Epithelial cell of esophagus (primary cell): ENCODE results near the gene BTN1A1.
"Not testable (repeated sequence)": the region's sequence is repeated elsewhere in the genome, so short reads cannot be mapped to it uniquely, and the experiment has no call there.

ENCODE experiments used
- DNase-seq: peaks from one replicate; pipeline ENCODE4 v3.0.0; 2010; ENCODE audit warnings: low read depth
- H3K4me3 ChIP-seq: 2 replicates; pipeline ENCODE4 v1.5.1; 2011; ENCODE audit warnings: mild to moderate bottlenecking, low read length, control low read depth
- TF ChIP-seq, protein P1 (sequence below): IDR thresholded peaks from 2 replicates; pipeline ENCODE4 v1.5.1; 2011; ENCODE audit warnings: low read depth, mild to moderate bottlenecking, low read length, control low read depth, inconsistent platforms; ENCODE audit not compliant: insufficient read depth; ENCODE audit errors: missing control alignments

Gene BTN1A1

DNA sequence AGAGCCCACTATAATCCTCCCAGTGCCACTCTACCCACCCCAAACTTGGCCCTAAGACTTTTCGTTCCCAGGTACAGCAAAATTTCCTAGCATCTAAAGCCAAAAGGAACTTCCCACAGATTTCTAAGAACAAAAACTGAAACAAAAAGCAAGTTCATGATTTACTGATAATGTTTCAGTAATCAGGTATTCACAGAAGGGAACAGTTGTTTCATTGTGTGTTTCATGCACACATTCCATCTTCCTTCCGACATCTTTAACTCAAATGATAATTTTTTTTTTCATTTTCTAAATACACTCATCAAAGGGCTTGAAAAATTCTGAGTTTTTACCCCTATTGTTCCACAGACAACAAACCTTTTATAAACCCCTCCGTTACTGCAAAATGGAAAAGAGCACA lies 6.0 kb upstream of the BTN1A1 start:
- TF ChIP-seq, protein P1, sequence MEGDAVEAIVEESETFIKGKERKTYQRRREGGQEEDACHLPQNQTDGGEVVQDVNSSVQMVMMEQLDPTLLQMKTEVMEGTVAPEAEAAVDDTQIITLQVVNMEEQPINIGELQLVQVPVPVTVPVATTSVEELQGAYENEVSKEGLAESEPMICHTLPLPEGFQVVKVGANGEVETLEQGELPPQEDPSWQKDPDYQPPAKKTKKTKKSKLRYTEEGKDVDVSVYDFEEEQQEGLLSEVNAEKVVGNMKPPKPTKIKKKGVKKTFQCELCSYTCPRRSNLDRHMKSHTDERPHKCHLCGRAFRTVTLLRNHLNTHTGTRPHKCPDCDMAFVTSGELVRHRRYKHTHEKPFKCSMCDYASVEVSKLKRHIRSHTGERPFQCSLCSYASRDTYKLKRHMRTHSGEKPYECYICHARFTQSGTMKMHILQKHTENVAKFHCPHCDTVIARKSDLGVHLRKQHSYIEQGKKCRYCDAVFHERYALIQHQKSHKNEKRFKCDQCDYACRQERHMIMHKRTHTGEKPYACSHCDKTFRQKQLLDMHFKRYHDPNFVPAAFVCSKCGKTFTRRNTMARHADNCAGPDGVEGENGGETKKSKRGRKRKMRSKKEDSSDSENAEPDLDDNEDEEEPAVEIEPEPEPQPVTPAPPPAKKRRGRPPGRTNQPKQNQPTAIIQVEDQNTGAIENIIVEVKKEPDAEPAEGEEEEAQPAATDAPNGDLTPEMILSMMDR, result no peak
- H3K4me3 ChIP-seq, result no peak overlapping the region
- no peak for DNase-seq

DNA sequence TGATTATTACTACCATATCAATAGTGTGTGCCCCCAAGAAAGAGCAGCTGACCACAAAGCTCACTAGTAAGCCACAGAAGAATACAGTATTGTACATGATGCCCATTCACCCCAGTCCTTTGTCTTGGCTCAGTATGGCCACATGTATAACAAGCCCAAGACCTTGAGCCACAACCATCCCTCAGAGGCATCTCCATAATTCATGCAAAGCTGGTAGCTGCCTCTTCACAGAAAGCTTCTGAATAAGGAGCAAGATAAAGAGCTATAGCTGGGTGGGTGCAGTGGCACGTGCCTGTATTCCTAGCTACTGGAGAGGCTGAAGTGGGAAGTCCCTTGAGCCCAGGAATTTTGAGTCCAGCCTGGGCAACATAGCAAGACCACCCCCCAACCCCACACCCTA lies 4.8 kb upstream of the BTN1A1 start:
- no peak overlapping the region for H3K4me3 ChIP-seq
- DNase-seq, result no peak
- TF ChIP-seq, protein P1, result no peak

DNA sequence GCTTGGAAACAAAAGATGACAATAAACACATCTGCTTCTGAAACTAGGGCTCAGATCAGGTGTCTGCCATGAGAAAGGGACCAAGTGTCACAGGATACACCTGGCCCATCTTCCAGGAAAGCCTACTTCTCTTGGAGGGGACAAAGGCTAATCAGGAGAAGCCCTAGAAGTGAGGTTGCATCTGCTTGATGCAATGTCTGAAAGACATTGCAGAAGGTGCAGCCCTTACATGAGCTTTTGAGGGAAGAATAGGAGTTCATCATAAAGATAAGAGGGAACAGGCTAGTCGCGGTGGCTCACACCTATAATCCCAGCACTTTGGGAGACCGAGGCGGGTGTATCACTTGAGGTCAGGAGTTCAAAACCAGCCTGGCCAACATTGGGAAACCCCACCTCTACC lies 2.5 kb upstream of the BTN1A1 start:
- H3K4me3 ChIP-seq, result no peak overlapping the region
- TF ChIP-seq, protein P1, result no peak
- DNase-seq, result no peak

DNA sequence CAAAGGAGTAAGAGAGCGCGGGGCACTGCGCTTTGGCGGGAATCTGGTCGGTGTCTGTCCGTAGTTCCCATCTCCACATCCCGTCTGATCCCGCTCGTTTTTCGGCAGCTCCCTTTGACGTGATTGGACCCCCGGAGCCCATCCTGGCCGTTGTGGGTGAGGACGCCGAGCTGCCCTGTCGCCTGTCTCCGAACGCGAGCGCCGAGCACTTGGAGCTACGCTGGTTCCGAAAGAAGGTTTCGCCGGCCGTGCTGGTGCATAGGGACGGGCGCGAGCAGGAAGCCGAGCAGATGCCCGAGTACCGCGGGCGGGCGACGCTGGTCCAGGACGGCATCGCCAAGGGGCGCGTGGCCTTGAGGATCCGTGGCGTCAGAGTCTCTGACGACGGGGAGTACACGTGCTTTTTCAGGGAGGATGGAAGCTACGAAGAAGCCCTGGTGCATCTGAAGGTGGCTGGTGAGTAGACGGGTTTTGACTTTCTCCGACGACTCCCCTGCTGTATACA lies 1.4 kb downstream of the BTN1A1 start:
- TF ChIP-seq, protein P1, result no peak
- DNase-seq, result peak; percentile 25
- H3K4me3 ChIP-seq, result peak overlapping the region; percentile 15

DNA sequence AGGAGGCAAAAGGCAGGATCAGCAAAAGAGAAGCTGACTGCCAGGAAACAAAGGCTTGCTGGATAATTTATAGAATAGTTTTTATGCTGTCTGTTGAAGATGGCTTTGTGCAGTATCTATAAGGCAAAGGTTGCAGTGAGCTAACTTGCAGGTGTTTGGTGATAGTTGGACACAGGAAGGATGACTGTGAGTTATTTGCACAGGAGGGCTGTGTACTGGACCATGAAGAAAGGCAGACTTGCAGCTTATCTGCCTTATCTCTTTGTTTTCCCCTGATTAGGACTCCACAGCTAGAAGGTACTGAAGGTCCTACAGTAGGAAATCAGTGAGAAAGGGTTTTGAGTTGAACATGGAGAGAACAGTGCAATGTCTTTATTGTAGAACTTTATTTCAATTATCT lies 2.1 kb downstream of the BTN1A1 start:
- TF ChIP-seq, protein P1, result no peak
- DNase-seq, result no peak
- no peak overlapping the region for H3K4me3 ChIP-seq

DNA sequence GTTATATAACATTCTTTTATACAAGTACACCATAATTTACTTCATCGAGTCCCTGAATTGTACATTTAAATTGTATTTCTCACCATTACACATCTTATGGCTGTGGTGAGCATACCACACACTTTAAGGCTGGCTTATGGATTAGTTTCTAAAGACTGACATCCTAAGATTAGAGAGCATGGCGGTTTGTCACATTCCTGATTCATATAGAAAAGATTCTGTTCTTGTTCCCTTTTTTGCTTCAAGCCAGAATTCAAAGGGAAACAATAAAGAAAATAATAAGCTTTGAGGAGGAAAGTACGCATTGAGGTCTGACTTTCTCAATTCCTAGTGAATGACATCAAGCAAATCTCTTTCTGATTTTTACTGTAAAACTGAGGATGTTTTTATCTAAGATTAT lies 2.5 kb downstream of the BTN1A1 start:
- DNase-seq, result no peak

DNA sequence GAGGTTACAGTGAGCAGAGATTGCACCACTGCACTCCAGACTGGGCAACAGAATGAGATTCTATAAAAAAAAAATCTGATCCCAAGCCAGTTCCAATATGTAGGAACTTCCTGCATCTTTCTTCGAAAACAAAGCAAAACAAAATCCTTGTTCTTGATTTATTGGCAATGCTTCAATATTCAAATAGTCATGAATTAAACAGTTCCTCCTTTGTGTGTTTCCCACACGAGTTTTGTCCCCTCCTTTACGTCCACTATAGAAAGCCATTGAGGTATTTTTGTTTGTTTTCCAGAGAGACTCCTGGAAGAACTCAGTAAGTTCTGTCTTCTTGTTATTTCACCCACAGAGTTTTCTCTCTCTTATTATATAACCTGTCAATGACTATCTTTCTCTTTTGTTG lies 7.6 kb downstream of the BTN1A1 start:
- TF ChIP-seq, protein P1, result no peak
- H3K4me3 ChIP-seq, result no peak overlapping the region
- DNase-seq, result no peak

More for the DNA sequence above, 2.5 kb downstream of the BTN1A1 start:
- TF ChIP-seq, protein P1, result no peak
- H3K4me3 ChIP-seq, result no peak overlapping the region

DNA sequence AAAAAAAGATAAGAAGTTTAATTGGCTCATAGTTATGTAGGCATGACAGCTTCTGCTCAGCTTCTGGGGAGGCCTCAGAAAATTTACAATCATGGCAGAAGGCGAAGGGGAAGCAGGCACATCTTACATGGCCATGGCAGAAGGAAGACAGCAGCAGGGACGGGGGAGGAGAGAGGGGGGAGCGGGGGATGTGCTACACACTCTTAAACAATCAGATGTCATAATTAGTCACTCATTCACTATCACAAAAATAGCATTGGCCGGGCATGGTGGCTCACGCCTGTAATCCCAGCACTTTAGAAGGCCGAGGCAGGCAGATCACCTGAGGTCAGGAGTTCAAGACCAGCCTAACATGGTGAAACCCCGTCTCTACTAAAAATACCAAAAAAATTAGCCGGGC lies 10.9 kb downstream of the BTN1A1 start:
- not testable (repeated sequence) for H3K4me3 ChIP-seq
- DNase-seq, result peak; percentile 50
